GM12878 (cell line): ENCODE measurements around the gene NLGN1.

Experiments used
- CBX3 ChIP-seq: fragments of 200-600 bp; sonication (generic); IDR thresholded peaks from 2 replicates; pipeline ENCODE4 v1.6.1; 2016; ENCODE audit warnings: low read depth, borderline replicate concordance
- CHD2 ChIP-seq: IDR thresholded peaks from 2 replicates; pipeline ENCODE4 v1.6.1; 2011; ENCODE audit warnings: low read depth, low read length, improper control_type of control experiment, borderline replicate concordance
- DPF2 ChIP-seq: fragments of 450-650 bp; IDR thresholded peaks from 2 replicates; pipeline ENCODE4 v1.6.1; 2017; ENCODE audit warnings: mild to moderate bottlenecking
- ETV6 ChIP-seq, 2 experiments: fragments of 450-650 bp in 1 of 2; IDR thresholded peaks in 1 of 2; conservative IDR thresholded peaks in 1 of 2; 2 replicates each; pipeline ENCODE4 v1.6.1; 2014; ENCODE audit warnings: antibody characterized with exemption in 1 of 2, borderline replicate concordance in 1 of 2, low read depth in 1 of 2, mild to moderate bottlenecking in 1 of 2, moderate library complexity in 1 of 2
- MAX ChIP-seq: IDR thresholded peaks from 2 replicates; pipeline ENCODE4 v1.6.1; 2012; ENCODE audit warnings: low read depth, low read length, improper control_type of control experiment
- RAD51 ChIP-seq: fragments of 450-650 bp; IDR thresholded peaks from 2 replicates; pipeline ENCODE4 v1.6.1; 2016; ENCODE audit warnings: moderate library complexity, mild to moderate bottlenecking, inconsistent platforms
- RCOR1 ChIP-seq: conservative IDR thresholded peaks from 2 replicates; pipeline ENCODE4 v1.6.1; 2012; ENCODE audit warnings: low read depth, low read length, improper control_type of control experiment
- TCF3 ChIP-seq: IDR thresholded peaks from 2 replicates; pipeline ENCODE4 v1.6.1; 2012; ENCODE audit warnings: low read depth, mild to moderate bottlenecking, low read length, borderline replicate concordance; ENCODE audit not compliant: insufficient read depth
- USF2 ChIP-seq: IDR thresholded peaks from 2 replicates; pipeline ENCODE4 v1.6.1; 2011; ENCODE audit warnings: low read depth, low read length, improper control_type of control experiment, borderline replicate concordance

GRCh38 chr3:173744479-173744878 is 346.9 kb downstream of the NLGN1 start:
- TF ChIP-seq USF2 (no peak), CHD2 (no peak), RAD51 (no peak), RCOR1 (no peak), DPF2 (no peak), MAX (no peak), CBX3 (no peak), ETV6 (conservative IDR thresholded peaks at IDR 0.05 in 1 of 2, IDR thresholded peaks at IDR 0.05 in 1 of 2; ENCODE audit: borderline replicate concordance in 1 of 2, low read depth in 1 of 2) (no peak), TCF3 (no peak)
